Muscle layer of colon (tissue), 2 donors: ENCODE results near the gene YPEL3.

ENCODE experiments used
- H3K27ac ChIP-seq: one replicate; pipeline ENCODE4 v1.7.0; 2013; ENCODE audit warnings: low read depth, mild to moderate bottlenecking, low read length, moderate library complexity
- H3K27me3 ChIP-seq, 2 donors: one replicate each; pipeline ENCODE4 v1.7.0; 2013; ENCODE audit warnings: low read length in 2 of 2, mild to moderate bottlenecking in 2 of 2; ENCODE audit not compliant: insufficient read depth in 2 of 2, control insufficient read depth in 1 of 2
- H3K36me3 ChIP-seq: one replicate; pipeline ENCODE4 v1.7.0; 2013; ENCODE audit warnings: mild to moderate bottlenecking, low read length; ENCODE audit not compliant: insufficient read depth
- H3K4me1 ChIP-seq: one replicate; pipeline ENCODE4 v1.7.0; 2013; ENCODE audit warnings: mild to moderate bottlenecking, low read length; ENCODE audit not compliant: insufficient read depth
- H3K4me3 ChIP-seq, 2 donors: one replicate each; pipeline ENCODE4 v1.7.0; 2013; ENCODE audit warnings: low read length in 2 of 2, low read depth in 1 of 2, mild to moderate bottlenecking in 1 of 2, moderate library complexity in 1 of 2
- H3K9ac ChIP-seq: one replicate; pipeline ENCODE4 v1.7.0; 2013; ENCODE audit warnings: low read length
- H3K9me3 ChIP-seq: one replicate; pipeline ENCODE4 v1.7.0; 2013; ENCODE audit warnings: mild to moderate bottlenecking, low read length
- donor health status: abdominal sarcoma.
- donor health status: Adenocarcinoma of cecum.

The YPEL3 gene

GRCh38 chr16:30096105-30096861 lies at the start of gene YPEL3:
TSS of gene YPEL3 (minus strand) at chr16:30096213. CDS start at chr16:30095482, 731 bp downstream.
- Histone ChIP-seq H3K27me3 (no peaks in the 10 kb centered on the region), H3K9ac (peak within 1 kb of the TSS; percentile 82), H3K9me3 (no peaks in the 10 kb centered on the region)

GRCh38 chr16:30145657-30146056 lies 49.6 kb upstream of the YPEL3 start:
- no peaks in the 10 kb centered on the region for H3K36me3 ChIP-seq
- no peaks in the 10 kb centered on the region for H3K27me3 ChIP-seq
- no peak overlapping the region for H3K9ac ChIP-seq
- H3K4me3 ChIP-seq: no peak overlapping the region
- H3K4me1 ChIP-seq: no peaks in the 10 kb centered on the region
- H3K27ac ChIP-seq: no peak overlapping the region
- peaks cover 4% of the 10 kb centered on the region for H3K9me3 ChIP-seq

More at GRCh38 chr16:30096105-30096861, at the start of gene YPEL3:
- peaks cover 25% of the 10 kb centered on the region for H3K4me1 ChIP-seq
- peak within 1 kb of the TSS; percentile 75 to 93 for H3K4me3 ChIP-seq
- H3K27ac ChIP-seq: peak within 1 kb of the TSS; percentile 95
- peaks cover 14% of the 10 kb centered on the region for H3K36me3 ChIP-seq

GRCh38 chr16:30144917-30145316 lies 48.9 kb upstream of the YPEL3 start:
- Histone ChIP-seq H3K4me1 (no peaks in the 10 kb centered on the region), H3K27ac (no peak overlapping the region), H3K4me3 (no peak overlapping the region), H3K36me3 (no peaks in the 10 kb centered on the region), H3K9me3 (peaks cover 4% of the 10 kb centered on the region), H3K9ac (no peak overlapping the region), H3K27me3 (no peaks in the 10 kb centered on the region)

- H3K4me3 ChIP-seq: no peak overlapping the region
- no peaks in the 10 kb centered on the region for H3K27me3 ChIP-seq
- H3K27ac ChIP-seq: no peak overlapping the region
- no peaks in the 10 kb centered on the region for H3K9me3 ChIP-seq
- no peak overlapping the region for H3K9ac ChIP-seq
- no peaks in the 10 kb centered on the region for H3K36me3 ChIP-seq
- H3K4me1 ChIP-seq: no peaks in the 10 kb centered on the region
These were observed 48.0 kb upstream of the YPEL3 start for GRCh38 chr16:30144017-30144416.

- H3K27ac ChIP-seq: no peak overlapping the region
- H3K9me3 ChIP-seq: no peaks in the 10 kb centered on the region
- no peak overlapping the region for H3K9ac ChIP-seq
- no peak overlapping the region for H3K4me3 ChIP-seq
- no peaks in the 10 kb centered on the region for H3K27me3 ChIP-seq
- no peaks in the 10 kb centered on the region for H3K4me1 ChIP-seq
- H3K36me3 ChIP-seq: no peaks in the 10 kb centered on the region
These were observed 47.3 kb upstream of the YPEL3 start for GRCh38 chr16:30143347-30143702.

- Histone ChIP-seq H3K4me1 (no peaks in the 10 kb centered on the region), H3K4me3 (no peak overlapping the region)
These were observed 46.8 kb upstream of the YPEL3 start for GRCh38 chr16:30142672-30143346.

GRCh38 chr16:30141750-30142149 lies 45.7 kb upstream of the YPEL3 start:
- Histone ChIP-seq H3K4me1 (no peaks in the 10 kb centered on the region), H3K27me3 (no peaks in the 10 kb centered on the region), H3K9me3 (no peaks in the 10 kb centered on the region), H3K36me3 (no peaks in the 10 kb centered on the region), H3K27ac (no peak overlapping the region), H3K4me3 (no peak overlapping the region), H3K9ac (no peak overlapping the region)

More at GRCh38 chr16:30142672-30143346, 46.8 kb upstream of the YPEL3 start:
- Histone ChIP-seq H3K9me3 (no peaks in the 10 kb centered on the region), H3K27me3 (no peaks in the 10 kb centered on the region), H3K27ac (no peak overlapping the region), H3K9ac (no peak overlapping the region), H3K36me3 (no peaks in the 10 kb centered on the region)

GRCh38 chr16:30139583-30140481 lies 43.8 kb upstream of the YPEL3 start:
- no peaks in the 10 kb centered on the region for H3K27me3 ChIP-seq
- no peak overlapping the region for H3K27ac ChIP-seq
- no peaks in the 10 kb centered on the region for H3K36me3 ChIP-seq
- H3K4me1 ChIP-seq: no peaks in the 10 kb centered on the region
- H3K9me3 ChIP-seq: no peaks in the 10 kb centered on the region
- no peak overlapping the region for H3K4me3 ChIP-seq
- H3K9ac ChIP-seq: no peak overlapping the region

- H3K9me3 ChIP-seq: no peaks in the 10 kb centered on the region
- H3K27ac ChIP-seq: no peak overlapping the region
- no peak overlapping the region for H3K9ac ChIP-seq
- no peaks in the 10 kb centered on the region for H3K36me3 ChIP-seq
- H3K4me1 ChIP-seq: no peaks in the 10 kb centered on the region
- no peaks in the 10 kb centered on the region for H3K27me3 ChIP-seq
- H3K4me3 ChIP-seq: no peak overlapping the region
These were observed 41.9 kb upstream of the YPEL3 start for GRCh38 chr16:30137897-30138296.

- Histone ChIP-seq H3K27me3 (no peaks in the 10 kb centered on the region), H3K9ac (no peak overlapping the region), H3K4me1 (no peaks in the 10 kb centered on the region), H3K9me3 (no peaks in the 10 kb centered on the region), H3K4me3 (no peak overlapping the region), H3K27ac (no peak overlapping the region), H3K36me3 (no peaks in the 10 kb centered on the region)
These were observed 41.1 kb upstream of the YPEL3 start for GRCh38 chr16:30136971-30137605.

- H3K27me3 ChIP-seq: no peaks in the 10 kb centered on the region
- no peaks in the 10 kb centered on the region for H3K9me3 ChIP-seq
- no peaks in the 10 kb centered on the region for H3K36me3 ChIP-seq
- no peak overlapping the region for H3K4me3 ChIP-seq
- no peak overlapping the region for H3K9ac ChIP-seq
- no peaks in the 10 kb centered on the region for H3K4me1 ChIP-seq
- H3K27ac ChIP-seq: no peak overlapping the region
These were observed 36.6 kb upstream of the YPEL3 start for GRCh38 chr16:30132591-30132990.
